ENCODE data around the gene ARL8B.

ARL8B gene

DNA sequence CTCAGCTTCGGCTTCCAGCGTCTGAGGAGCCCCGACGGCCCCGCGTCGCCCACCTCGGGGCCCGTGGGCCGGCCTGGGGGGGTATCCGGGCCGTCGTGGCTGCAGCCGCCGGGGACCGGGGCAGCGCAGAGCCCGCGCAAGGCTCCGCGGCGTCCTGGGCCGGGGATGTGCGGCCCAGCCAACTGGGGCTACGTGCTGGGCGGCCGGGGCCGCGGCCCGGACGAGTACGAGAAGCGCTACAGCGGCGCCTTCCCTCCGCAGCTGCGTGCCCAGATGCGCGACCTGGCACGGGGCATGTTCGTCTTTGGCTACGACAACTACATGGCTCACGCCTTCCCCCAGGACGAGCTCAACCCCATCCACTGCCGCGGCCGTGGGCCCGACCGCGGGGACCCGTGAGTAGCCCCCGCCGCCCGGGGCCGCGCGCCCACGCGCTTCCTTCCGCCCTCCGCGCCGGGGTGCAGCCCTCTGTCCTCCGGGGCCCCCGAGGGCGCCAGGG is 65.9 kb downstream of the ARL8B start:
- peak; percentile 66 for DNase-seq (ENCODE audit: low spot score)

DNA sequence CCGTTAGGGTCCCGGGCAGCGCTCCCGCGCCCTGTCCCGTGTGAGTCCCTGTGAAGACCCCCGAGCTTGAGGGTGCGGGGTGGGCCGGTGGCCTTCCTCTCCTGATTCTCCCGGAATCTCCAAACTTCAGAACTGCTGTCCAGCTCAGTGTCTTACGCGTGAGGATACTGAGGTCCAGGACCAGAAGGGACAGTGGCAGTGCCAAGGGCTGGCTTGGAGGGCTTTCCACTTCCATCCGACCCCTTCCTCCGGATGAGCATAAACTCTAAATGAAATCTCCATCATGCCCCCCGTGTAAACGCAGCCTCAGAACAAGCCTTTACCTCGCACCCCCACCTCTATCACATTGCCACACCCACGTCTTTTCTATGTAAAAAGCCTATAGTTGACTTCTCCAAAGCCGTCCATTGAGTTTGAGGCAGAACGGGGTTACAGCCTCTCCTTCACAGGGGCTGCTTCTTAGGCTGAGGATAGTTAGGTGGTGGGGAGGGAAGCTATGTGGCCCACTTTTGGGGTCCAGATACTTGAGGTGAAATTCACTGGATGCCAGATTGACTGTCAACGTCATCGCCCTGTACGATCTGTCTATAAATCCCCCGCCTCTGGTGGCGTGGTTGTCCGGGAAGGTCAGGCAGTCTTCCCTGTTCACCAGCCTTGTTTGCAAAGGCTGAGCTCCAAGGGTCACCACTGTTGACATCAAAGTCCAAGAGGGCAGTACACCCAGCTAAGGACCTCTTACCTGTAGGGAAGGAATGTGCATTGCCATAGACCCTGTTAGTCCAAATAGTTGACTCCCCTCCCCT is 66.5 kb downstream of the ARL8B start:
- peak; percentile 30 for DNase-seq (ENCODE audit: low spot score)

DNA sequence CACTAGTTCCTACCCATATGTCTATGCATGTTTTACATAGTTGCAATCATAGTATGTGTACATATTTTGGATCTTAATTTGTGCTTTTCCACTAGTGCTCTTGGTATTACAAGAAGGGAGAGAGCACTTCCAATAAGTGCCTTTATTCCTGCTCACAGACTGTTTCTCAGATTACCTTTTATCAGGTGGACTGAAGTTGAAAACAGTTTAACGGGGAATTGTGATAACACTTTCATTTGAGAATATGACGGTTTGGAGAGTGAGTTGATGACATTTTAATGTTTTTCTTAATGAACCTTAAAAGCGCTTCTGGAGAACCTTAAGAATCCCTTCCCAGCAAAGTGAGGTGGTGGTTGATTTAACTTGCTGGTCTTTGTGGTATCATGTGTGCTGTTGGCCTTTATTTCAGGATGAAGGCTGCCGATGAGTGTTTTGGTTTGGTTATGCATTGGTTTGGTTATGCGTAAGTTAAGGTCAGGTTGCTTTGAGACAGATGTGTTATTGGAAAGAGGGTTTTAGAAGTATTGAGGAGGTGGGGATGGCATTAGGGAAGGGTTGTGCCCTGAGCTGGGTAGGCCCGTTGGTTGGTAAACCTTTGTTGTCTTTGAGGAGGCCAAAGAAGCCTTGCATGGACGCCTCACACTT is 68.2 kb downstream of the ARL8B start:
- DNase-seq (ENCODE audit: low spot score) = no peak

DNA sequence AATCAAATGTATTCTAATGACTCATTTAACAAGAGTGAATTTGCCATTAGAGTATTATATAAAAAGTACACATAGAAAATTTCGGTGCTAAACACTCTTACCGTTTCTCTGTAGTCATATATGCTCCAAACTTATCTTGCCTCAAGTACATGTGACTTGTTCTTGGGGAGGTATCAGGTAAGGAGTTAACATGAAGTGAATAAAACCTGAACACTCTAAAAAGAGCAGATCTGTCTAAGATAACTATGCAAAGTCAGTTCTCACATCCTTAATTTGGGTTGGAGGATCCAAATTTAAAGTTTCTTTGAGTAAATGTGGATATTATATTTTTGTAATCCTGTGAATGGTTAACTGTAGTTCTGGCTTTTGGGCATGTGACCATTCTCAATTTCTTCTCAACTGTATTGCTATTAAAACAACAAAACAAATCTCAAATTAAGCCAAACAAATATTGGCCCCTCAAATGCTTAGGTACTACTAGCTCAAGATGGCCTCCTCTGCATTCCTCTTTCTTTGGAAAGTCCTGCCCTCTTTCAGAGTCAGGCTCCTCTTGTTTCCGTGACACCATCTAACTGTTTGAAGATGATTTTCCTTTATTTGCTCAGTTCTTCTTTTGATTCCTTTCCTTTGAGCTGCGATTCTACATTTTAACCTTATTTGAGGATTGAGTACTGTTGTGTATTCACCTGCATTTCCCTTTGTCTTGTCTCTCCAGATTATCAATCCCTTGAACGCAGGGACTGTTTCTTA is 69.6 kb downstream of the ARL8B start:
- DNase-seq (ENCODE audit: low spot score) = no peak

DNA sequence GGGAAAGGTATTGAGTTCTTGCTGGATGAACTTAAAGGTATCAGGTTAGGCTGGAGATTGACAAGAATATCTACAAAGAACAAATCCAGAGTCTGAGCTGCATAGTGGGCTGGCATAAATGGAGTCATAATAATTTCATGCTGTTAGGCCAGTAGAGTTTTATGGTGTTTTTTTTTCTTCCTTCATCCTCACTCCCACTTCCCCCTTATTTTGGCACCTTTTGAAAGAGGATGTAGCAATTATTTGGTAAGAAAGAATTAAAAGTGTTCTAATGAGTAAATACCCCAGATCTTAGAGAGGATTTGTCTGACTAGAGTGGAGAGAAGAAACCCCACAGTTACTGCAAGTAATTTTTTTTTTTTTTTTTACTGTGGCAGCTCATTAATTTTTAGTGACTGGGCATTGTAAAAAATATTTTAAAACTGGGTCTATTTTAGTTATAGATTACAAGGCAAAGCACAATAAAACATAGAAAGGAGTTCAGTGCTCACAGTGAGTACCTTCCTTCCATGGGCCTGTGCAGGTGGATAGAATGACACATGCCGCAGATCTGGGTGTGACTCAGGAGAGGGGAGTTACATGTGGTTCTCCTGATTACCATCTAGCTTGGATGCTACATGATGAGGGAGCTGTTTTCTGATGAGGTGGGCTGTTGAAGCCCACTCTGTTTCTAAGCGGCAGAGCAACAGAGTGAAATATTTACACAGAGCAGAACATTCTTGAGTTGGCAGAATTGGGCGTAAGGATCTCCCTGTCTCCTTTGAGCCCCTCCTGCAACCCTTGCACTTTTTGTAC is 70.7 kb downstream of the ARL8B start:
- no peak for DNase-seq (ENCODE audit: low spot score)

DNA sequence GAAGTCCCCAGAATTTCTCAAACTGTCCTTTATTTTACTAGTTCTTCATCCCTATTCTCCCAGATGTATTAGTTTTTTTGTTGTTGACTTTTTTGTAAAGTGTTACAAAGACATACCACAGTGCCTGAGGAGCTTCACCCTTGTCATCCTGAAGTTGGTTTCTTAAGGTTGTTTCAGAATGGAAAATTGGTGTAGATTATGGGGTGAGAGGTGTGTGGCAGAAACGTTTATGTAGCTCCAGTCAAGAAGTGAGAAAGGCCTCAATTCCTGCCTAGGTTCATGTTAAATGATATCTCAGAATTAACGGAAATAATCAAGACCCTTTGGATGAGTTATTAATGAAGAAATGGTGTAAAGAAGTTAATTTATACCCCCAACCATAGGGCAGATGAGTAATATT is 72.2 kb downstream of the ARL8B start:
- no peak for DNase-seq (ENCODE audit: low spot score)

DNA sequence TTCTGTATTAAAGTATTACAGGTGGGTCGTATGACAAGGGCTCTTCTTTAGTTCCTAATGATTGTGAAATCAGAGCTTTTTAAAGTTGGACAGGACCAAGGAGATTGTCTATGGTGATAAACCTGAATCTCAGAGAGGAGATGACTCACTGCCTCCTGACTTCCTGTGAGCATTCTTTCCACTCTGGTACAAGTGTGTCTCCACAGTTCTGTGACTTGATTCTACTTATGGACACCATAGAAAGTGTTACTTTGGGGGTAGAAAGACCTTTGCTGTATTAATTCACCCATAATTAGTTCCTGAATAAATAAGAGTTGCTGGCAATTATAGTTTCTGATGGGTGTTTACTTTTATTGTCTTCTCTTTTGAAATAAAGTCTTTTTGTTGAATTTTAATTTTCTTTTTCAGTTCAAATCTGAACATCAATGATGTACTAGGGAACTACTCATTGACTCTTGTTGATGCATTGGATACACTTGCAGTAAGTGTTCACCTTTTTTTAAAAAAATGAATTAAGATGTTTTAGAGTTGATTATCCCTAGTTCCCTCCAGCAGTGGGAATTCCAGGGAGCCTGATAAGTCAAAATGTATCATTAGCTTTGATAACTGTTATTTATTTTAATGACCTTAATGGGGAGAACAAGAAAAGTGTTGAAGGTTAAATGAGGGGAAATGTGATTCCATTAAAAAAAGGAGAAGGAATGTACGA is 72.9 kb downstream of the ARL8B start:
- peak; percentile 63 for DNase-seq (ENCODE audit: low spot score)

DNA sequence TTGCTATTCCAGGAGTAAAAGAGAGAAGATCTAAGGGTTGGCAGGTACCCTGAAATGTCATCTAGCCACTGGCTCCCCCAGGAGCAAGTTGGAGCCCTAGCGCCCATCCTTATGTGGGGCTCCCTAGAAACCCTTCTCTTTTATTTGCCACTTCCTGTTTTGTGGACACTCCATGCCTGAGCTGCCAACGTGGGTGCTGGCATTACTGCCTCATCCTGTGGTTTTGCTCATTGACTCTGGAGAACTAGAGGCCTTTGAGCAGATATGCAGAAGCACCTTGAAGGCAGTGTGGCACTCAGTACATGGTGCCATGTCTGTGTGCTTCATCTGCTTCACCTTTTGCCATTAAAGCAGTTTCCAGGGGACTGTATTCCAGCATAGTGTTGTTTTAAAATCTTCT is 73.5 kb downstream of the ARL8B start:
- DNase-seq (ENCODE audit: low spot score) = no peak

- no peak for DNase-seq (ENCODE audit: low spot score)
These were observed 74.9 kb downstream of the ARL8B start for GRCh38 chr3:5197022-5197421.

GRCh38 chr3:5197470-5198312 is 75.6 kb downstream of the ARL8B start:
- DNase-seq (ENCODE audit: low spot score) = no peak

DNA sequence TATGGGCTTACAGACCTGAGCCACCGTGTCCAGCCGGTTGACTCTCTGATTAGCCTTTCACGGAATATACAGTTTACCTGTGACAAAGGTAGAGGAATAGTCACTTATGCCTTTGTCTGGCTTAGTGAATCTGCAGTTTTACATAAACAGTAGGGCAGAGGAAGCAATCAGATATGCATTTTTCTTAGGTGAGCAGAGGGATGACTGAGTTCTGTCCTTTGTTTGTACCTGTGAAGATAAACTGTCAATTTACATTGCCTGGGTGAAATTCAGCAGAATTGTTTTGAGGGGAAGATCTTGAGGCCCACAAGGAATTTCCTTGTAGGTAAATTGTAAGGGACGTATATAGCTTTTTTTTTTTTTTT is 76.2 kb downstream of the ARL8B start:
- no peak for DNase-seq (ENCODE audit: low spot score)

DNA sequence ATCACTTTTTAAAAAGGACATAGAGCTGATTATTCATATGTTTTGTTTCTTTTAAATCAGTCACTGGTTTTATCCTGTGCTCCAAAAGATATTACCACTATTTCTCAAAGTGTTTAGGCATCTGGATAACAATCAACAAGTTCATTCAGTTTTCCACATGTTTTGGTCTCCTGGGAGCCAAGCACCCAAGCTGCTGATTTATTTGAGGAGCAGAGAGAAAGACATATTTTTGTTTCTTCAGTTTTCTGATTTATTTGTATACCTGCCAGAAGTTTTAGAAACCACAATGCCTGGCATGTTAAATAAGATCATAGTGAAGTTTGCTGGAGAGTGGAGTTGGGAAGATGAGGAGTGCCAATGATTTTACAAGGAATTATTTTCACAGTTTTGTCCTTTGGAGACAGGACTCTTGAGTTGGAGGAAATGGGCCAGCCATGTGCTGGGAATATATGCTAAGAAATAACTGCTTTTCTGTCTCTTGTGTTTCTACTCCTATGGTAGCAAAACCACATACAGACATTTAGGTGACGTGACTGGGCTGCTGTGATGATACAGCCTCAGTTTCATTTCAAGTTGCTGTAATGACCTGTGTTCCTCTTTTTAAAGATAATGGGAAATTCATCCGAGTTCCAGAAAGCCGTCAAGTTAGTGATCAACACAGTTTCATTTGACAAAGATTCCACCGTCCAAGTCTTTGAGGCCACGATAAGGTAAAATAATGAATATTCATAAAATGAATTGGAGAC is 77.1 kb downstream of the ARL8B start:
- no peak for DNase-seq (ENCODE audit: low spot score)

- DNase-seq (ENCODE audit: low spot score) = no peak
These were observed 79.4 kb downstream of the ARL8B start for GRCh38 chr3:5201536-5201935.

DNA sequence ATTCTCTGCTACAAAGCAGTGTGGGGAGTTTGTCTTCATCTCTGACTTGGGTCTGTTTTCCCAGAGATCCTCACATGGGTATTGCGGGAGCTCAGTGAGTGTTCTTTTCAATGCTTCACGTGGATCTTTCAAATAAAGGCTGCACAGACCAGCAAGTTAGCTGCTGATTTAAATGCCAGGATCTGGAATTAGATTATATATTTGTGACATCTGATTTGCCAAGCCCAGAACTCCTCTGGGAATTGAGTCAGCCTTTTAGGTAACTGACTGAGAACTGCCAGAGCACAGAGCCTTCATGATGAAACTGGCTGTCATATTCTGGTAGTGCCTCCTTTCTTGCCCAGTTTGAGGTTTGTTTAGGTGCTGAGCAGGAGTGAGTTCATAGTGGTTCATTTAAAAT is 80.1 kb downstream of the ARL8B start:
- DNase-seq (ENCODE audit: low spot score) = no peak

DNA sequence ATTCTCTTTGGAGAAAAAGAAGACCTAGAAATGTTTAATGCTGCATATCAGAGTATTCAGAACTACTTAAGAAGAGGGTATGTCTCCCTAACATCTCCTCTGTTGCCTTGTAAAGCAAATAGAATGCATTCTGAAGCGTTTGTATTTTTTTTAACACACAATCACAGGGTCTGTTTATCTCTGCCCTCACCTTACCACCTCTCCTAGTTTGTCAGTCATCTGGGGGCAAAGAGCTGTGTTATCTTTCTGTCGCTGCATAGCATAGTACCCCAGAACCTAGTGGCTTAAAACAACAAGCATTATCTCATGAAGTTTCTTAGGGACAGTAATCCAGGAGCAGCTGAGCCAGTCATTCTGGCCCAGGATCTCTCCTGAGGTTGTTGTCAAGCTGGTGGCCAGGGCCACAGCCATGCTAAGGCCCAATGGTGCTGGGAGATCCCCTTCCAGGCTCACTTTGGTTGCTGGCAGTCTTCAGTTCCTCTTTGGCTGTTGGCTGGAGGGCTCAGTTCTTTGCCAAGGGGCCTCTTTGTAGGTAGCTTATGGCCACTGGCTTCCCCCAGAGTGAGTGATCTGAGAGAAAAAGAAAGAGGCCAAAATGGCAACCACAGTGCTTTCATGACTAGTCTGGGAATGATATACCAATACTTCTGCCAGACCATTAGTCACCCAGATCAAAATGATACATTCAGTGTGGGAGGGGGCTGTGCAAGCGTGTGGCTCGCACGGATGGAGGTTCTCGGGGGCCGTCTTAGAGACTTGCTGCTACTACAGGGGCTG is 83.3 kb downstream of the ARL8B start:
- DNase-seq (ENCODE audit: low spot score) = no peak

DNA sequence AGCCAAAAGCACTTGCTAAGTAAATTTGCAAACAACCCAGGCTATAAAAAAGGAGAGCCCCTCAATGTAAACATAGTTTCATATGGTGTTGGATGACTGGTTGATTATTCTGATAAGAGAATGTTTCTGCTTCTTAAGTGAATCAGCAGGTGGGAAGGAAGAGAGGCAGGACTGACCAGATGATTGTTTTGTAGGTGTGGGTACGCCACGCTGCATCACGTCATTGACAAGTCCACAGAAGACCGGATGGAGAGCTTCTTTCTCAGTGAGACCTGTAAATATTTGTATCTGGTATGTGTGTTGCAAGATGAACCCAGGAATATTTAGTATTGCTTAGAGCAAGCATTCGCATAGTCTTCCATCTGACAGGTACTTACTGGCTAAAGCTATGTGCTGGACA is 88.8 kb downstream of the ARL8B start:
- no peak for DNase-seq (ENCODE audit: low spot score)

GRCh38 chr3:5212628-5213573 is 90.8 kb downstream of the ARL8B start:
- no peak for DNase-seq (ENCODE audit: low spot score)

DNA sequence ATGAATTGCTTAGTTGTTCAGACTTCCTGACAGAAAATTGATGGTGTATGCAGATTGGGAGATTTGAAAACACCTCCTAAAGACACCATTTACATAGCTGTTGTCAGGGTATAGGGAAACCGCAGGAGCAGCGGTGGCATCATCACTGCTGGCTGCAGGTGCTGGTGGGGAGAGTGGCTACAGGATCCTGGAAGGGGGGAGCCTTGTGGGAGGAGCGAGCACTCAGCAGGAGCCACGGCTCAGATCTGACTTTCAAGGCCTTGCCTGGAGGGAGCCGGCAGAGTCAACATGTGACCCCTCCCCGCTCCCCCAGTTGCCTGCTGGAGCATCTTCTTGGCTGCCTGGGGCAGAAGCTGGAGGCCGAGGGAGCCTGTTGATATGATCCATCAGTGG is 91.5 kb downstream of the ARL8B start:
- DNase-seq (ENCODE audit: low spot score) = no peak

Data from AG08396 (cell line).